ENCODE measurements around the gene ZGLP1. TPM values are rescaled to one million over a fixed set of nuclear protein-coding genes. Genes with fewer than 3 reads are reported as not detected.
"Not testable (repeated sequence)": the region's sequence is repeated elsewhere in the genome, so short reads cannot be mapped to it uniquely, and the experiment has no call there.

The ZGLP1 gene
- total RNA-seq, 1 donor from 2014 or later: 3.1 TPM

DNA sequence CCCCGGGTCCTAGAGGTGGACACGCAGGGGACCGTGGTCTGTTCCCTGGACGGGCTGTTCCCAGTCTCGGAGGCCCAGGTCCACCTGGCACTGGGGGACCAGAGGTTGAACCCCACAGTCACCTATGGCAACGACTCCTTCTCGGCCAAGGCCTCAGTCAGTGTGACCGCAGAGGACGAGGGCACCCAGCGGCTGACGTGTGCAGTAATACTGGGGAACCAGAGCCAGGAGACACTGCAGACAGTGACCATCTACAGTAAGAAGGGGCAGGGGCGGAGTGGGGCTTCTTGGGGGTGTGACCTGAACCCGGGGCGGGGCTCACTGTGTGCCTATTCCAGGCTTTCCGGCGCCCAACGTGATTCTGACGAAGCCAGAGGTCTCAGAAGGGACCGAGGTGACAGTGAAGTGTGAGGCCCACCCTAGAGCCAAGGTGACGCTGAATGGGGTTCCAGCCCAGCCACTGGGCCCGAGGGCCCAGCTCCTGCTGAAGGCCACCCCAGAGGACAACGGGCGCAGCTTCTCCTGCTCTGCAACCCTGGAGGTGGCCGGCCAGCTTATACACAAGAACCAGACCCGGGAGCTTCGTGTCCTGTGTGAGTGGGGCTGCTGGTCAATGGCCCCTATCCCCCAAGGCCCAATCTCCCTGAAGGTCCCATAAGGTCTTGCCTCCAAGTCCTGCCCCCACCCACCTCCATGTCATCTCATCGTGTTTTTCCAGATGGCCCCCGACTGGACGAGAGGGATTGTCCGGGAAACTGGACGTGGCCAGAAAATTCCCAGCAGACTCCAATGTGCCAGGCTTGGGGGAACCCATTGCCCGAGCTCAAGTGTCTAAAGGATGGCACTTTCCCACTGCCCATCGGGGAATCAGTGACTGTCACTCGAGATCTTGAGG, 25.3 kb downstream of the ZGLP1 start:
- intact Hi-C loops (cut with micrococcal nuclease): no loop called here

DNA sequence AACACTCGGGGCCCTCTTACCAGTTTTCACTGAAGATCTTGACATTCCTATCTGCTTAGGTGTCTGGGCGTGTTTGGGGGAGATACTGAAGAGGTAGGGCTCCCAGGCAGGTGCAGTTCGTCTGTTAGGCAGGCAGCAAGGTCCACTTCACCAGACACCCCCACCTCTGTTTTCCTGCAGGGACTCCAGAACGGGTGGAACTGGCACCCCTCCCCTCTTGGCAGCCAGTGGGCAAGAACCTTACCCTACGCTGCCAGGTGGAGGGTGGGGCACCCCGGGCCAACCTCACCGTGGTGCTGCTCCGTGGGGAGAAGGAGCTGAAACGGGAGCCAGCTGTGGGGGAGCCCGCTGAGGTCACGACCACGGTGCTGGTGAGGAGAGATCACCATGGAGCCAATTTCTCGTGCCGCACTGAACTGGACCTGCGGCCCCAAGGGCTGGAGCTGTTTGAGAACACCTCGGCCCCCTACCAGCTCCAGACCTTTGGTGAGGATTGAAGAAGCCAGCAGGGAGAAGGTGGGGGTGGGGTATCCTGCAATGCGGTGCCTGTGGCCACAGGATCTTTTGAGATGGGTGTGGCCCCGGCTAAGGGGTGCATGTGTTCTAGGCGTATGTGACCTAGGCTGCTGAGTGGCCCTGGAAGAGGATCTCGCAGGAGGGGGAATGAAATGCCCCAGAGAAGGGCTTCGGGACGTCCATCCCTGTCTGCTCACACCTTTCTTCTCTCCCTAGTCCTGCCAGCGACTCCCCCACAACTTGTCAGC, 26.1 kb downstream of the ZGLP1 start:
- intact Hi-C loops (cut with micrococcal nuclease): no loop called here

GRCh38 chr19:10282043-10282442, 27.6 kb downstream of the ZGLP1 start:
- intact Hi-C loops (cut with micrococcal nuclease): not testable (repeated sequence)

DNA sequence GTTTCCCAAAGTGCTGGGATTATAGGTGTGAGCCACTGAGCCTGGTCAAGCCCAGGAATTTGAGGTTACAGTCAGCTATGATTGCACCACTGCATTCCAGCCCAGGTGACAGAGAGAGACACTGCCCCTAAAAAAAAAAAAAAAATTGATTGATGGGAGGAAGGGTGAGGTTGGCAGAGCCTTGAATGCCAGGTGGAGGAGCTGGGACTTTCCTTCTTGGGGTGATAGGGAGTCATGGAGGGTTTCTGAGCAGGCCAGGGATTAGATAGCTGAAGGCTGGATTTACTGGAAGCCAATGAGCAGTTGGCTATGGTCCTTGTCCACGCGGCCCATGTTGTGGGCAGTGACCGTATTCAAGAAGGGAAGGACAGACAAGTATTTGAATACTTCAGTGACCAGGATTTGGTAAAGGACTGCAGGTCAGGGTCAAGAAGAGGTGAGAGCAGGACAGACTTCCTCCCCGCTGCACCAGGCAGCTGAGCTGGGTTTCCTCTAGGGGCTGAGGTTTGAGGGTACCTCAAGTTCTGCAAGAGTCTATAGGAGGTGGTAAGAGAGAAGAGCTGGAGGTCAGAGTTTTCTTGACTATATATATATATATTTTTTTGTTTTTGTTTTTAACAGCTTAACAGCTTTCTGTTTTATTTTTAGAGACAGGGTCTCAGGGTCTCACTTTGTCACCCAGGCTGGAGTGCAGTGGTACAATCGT, 29.7 kb downstream of the ZGLP1 start:
- intact Hi-C loops (cut with micrococcal nuclease): no loop called here

- intact Hi-C loops (cut with micrococcal nuclease): no loop called here
Observed at GRCh38 chr19:10278935-10279334, 30.7 kb downstream of the ZGLP1 start.

DNA sequence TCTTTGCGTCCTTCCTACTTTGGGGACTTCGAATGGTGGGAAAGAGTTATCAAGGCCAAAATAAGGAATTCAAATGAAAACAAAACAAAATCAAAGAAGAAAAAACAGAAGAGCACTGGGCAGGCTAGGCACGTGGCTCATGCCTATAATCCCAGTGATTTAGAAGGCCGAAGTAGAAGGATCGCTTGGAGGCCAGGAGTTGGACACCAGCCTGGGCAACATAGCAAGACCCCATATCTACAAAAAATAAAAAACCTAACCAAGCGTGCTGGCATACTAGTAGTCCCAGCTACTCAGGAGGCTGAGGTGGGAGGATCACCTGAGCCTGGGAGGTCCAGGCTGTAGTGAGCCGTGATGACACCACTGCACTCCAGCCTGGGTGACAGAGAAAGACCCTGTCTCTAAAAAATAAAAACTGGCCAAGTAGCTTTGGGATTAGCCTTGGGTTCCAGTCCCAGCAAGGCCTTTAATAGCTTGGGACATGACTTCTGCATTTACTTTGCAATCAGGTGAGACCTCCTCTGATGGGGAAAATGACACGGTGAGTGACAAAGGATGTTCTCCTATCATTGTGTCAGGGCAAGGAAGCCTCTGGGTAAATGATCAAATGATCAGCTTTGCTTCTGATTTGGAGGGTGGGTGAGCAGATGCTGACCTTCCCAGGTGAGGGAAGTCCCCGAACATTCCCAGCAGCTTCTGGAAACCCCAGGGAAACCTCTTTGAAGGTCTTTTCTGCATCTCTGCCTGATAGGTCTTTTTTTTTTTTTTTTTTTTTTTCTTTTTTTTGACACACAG, 31.6 kb downstream of the ZGLP1 start:
- intact Hi-C loops (cut with micrococcal nuclease): no loop called here

DNA sequence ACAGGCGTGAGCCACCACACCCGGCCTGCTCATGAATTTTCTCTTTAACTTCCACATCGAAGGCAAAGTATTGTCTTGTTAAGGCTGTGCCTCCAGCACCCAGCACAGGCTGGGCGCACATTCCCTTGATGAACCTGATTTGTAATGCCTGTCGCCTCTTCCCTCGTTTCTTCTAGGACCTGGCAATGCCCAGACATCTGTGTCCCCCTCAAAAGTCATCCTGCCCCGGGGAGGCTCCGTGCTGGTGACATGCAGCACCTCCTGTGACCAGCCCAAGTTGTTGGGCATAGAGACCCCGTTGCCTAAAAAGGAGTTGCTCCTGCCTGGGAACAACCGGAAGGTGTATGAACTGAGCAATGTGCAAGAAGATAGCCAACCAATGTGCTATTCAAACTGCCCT, 35.0 kb downstream of the ZGLP1 start:
- intact Hi-C loops (cut with micrococcal nuclease): no loop called here

DNA sequence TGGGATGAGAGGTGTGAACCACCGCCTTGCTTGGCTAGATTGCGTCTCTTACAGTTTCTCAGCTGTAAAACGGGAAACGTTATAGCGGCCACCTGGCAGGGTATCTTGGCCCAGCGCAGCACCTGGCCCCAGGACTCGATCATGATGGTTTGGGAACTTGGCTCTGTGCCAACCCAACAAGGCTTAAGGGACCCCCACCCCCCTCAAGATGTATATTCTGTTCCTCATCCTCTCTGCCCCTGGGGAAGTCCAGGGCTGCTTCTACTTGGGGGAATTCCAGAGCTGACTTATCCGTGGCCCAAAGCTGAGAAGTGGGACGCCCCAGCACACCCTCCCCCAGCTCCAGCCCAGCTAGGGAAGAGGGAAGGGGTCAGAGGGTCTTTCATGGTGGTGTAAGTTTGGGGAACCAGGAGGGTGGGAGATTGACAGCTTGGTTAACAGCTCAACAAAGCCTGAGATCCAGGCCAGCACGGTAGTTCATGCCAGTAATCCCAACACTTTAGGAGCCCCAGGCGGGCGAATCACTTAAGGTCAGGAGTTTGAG, 38.0 kb downstream of the ZGLP1 start:
- intact Hi-C loops (cut with micrococcal nuclease): loop anchor here (1.0 kb wide), 4 partner anchors 15 to 109 kb away; partner anchors contain the start of genes FDX2, ICAM4, RAVER1 and TYK2

DNA sequence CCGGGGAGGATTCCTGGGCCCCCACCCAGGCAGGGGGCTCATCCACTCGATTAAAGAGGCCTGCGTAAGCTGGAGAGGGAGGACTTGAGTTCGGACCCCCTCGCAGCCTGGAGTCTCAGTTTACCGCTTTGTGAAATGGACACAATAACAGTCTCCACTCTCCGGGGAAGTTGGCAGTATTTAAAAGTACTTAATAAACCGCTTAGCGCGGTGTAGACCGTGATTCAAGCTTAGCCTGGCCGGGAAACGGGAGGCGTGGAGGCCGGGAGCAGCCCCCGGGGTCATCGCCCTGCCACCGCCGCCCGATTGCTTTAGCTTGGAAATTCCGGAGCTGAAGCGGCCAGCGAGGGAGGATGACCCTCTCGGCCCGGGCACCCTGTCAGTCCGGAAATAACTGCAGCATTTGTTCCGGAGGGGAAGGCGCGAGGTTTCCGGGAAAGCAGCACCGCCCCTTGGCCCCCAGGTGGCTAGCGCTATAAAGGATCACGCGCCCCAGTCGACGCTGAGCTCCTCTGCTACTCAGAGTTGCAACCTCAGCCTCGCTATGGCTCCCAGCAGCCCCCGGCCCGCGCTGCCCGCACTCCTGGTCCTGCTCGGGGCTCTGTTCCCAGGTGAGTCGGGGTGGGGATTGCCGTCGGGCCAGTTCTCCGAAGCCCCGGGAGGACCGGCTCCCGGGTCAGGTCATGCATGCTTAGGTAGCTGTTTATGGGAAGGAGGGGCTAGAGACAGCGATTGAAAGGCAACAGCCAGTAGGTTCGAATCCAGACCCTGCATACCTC, 38.8 kb downstream of the ZGLP1 start, which contains the start of gene ICAM1:
Gene ICAM1 (plus strand): TSS at position 505 of the 779 bp plus-strand sequence. CDS start 40 bp downstream, at position 545.
- intact Hi-C loops (cut with micrococcal nuclease): loop anchor here (1.0 kb wide), 5 partner anchors 15 to 298 kb away; partner anchors contain the start of genes FDX2, ICAM4, RAVER1 and TYK2

- intact Hi-C loops (cut with micrococcal nuclease): loop anchor here (1.0 kb wide), 1 partner anchor 299 kb away; no protein-coding TSS in a partner anchor
Observed at GRCh38 chr19:10270180-10270615, 39.4 kb downstream of the ZGLP1 start.

- intact Hi-C loops (cut with micrococcal nuclease): loop anchor here (1.0 kb wide), 3 partner anchors 9 to 300 kb away; no protein-coding TSS in a partner anchor
Observed at GRCh38 chr19:10269333-10270179, 40.1 kb downstream of the ZGLP1 start.

- intact Hi-C loops (cut with micrococcal nuclease): no loop called here
Observed at GRCh38 chr19:10268071-10268470, 41.5 kb downstream of the ZGLP1 start.

DNA sequence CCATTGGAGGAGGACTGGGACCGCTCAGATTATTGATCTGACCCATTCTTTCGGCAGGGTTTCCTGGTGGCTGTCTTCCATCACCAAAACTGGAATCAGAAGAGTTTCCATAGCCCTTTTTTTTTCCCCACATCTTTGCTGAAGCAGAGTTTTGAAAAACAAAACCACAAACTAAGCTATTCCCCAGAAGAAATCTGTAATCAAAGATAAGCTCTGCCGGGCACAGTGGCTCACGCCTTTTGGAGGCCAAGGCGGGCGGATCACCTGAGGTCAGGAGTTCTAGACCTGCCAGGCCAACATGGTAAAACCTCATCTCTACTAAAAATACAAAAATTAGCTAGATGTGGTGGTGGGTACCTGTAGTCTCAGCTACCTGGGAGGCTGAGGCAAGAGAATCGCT, 42.9 kb downstream of the ZGLP1 start:
- intact Hi-C loops (cut with micrococcal nuclease): no loop called here

DNA sequence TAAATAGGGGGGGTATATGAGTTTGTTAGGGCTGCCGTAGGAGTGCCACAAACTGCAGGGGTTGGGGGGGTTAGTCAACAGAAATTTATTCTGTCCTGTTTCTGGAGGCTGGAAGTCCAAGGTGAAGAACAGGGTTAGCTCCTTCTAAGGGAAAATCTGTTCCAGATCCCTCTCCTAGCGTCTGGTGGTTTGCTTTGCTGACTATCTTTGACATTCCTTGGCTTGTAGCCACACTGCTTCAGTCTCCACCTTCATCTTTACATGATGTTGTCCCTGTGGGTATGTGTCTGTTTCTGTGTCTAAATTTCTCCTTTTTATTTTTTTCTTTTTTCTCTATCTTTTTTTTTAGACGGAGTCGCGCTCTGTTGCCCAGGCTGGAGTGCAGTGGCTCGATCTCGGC, 46.8 kb downstream of the ZGLP1 start:
- intact Hi-C loops (cut with micrococcal nuclease): loop anchor here (5.0 kb wide), 1 partner anchor 390 kb away; the partner anchor contains the start of gene ILF3

DNA sequence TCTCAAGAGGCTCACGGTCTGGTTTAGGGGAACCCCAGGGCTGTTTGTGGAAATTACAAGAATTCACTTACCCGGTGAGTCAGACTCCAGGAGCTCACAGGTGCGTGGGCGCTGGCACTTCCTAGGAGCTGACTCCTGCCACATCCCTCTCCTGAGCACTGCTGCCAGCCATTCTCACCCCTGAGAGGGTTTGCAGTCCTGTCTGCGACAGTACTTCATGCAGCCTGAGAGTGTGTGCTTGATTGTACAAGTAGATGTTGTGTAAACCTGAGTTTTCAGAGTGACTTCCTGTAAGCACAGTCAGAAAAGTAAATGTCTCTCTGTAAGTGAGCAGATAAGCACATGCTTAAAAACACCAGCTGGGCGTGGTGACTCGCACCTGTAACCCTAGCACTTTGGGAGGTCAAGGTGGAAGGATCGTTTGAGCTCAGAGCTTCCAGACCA, 49.5 kb downstream of the ZGLP1 start:
- intact Hi-C loops (cut with micrococcal nuclease): loop anchor here (1.0 to 5.0 kb wide), 3 partner anchors 9 to 392 kb away; partner anchors contain the start of genes ILF3 and TYK2

DNA sequence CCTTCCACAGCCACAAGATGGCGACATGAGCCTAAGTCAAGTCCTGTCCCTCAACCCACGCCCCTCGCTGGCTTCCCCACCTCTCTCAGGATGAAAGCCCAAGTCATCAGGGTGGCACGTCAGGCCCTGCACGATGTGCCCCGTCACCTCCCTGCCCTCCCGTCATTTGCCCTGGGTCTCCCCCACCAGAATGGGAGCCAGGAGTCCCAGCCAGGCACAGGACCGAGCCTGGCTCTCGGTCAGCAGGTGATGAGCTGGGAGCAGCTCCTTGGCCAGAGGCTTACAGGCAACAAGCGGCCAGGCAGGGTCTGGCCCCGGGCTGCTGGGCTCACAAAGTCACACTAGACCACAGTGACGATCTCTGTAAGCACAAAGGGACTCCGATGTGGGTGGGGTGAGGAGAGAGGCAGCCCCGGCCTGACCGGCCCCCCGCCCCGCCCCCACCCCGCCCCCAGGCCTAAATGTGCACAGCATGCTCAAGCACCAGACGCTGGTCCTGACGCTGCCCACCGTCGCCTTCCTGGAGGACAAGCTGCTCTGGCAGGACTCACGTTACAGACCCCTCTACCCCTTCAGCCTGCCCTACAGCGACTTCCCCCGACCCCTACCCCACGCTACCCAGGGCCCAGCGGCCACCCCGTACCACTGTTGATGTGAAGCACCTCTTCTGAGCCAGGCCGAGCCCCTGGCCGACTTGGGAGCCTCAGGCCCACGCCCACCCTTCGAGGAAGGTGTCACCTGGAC, 50.3 kb downstream of the ZGLP1 start:
- intact Hi-C loops (cut with micrococcal nuclease): loop anchor here (1.0 kb wide), 3 partner anchors 8 to 177 kb away; no protein-coding TSS in a partner anchor

GRCh38 chr19:10258080-10258710, 51.4 kb downstream of the ZGLP1 start:
- intact Hi-C loops (cut with micrococcal nuclease): no loop called here
